GM19239 (cell line): ENCODE measurements around the gene SATB2.

Experiments used
- DNase-seq: peaks from one replicate; pipeline ENCODE4 v3.0.0; 2011; ENCODE audit warnings: low spot score; ENCODE audit not compliant: insufficient read length
- FAIRE-seq: peaks from 2 replicates; lab custom pipeline; 2011; peaks lifted over from hg19 to GRCh38; lab: Jason Lieb, UNC

The SATB2 gene

GRCh38 chr2:199336546-199336945 lies 121.2 kb downstream of the SATB2 start:
- no peak for FAIRE-seq
- no peak for DNase-seq

GRCh38 chr2:199335502-199335901 lies 122.2 kb downstream of the SATB2 start:
- FAIRE-seq (no peak), DNase-seq (no peak)

DNA sequence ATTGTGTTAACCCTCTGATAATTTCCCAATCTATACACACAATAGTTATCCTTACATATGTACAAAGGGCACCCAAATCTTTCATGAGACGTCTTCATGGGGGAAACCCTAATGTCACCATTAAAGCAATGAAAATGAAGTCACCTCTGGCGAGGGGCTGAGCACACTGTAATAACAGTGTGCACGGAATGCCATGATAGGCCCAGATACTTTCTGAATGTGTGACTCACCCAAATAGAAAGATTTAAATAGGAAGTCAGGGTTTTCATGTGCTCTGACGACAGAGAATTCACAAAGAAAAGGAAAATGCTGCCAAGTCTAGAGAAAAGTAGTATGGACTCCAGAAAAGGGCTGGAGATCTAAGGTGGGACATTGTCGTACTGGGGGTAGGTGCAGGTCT lies 128.3 kb downstream of the SATB2 start:
- DNase-seq: no peak
- FAIRE-seq: no peak

- no peak for FAIRE-seq
These were observed 128.7 kb downstream of the SATB2 start for GRCh38 chr2:199329031-199329430.

DNA sequence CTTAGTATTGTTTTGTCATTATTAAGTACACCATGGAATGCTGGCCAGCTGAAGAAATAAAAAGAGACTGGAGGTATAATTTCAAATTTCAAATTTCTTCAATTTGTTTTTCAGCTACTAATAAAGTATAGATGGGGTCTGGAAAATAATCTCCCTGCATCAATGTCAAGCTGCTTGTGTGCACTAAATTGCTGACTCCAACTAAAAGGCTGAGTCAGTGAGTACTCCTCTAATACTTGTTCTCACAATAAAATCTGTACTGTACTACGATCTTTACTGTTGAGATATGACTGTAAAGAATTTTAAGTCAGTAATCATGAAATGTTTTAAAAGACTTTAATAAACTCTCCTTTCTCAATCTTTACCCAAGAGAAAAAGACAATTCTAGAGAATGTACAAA lies 131.9 kb downstream of the SATB2 start:
- FAIRE-seq (no peak), DNase-seq (no peak)

More at GRCh38 chr2:199329031-199329430, 128.7 kb downstream of the SATB2 start:
- DNase-seq: no peak

DNA sequence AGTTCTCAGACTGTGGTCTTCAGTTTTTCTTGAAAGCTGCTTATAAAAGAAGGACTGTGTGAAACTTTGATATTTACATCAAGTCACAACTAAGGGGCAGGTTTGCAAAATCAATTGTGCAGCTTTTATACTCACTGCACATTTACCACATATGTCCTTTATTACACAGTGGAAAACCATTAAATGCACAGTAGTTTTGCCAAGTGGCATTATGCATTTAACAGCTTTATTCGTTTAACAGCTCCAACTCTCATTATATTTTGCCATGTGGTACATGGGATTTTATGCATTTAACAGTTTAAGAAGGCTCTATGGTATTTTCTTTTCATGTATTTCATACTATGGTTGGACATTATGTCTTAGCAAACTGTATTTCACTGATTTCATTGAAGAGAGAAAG lies 135.6 kb downstream of the SATB2 start:
- FAIRE-seq: no peak
- no peak for DNase-seq

DNA sequence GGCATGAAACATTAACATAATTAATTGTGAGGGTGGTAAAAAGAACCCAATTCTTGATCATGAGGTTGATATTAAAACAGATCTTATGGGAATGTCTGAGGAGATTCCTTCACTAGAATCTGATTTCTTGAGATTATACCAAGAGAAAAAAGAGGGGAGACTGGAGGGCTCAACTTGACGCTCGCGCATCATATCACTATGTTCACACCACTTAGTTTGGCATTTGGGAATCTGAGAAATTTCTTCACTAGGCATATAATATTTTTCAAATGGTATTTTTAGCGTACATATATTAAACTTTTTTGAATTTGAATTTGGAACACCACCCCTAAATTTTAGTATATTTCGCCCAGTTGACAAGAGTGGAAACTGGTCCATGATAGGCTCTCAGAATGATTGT lies 140.1 kb downstream of the SATB2 start:
- FAIRE-seq (no peak), DNase-seq (no peak)

DNA sequence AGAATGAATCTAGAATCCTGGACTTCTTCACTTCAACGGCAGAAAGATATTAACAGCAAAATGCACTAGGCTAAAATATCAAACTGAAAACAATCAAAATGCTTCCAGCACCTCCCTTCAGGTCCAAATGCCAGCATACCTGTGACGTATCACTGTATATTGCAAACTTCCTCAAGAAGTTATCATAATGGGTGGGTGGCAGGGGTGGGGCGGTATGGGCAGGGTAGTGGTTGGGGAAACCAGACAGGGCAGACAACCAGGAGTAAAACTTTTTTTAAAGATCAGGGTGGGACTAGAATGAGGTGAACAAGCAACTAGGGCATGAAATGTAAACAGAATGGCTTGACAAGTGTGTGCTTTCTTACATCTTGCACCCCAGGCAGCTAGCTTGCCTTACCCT lies 140.9 kb downstream of the SATB2 start:
- DNase-seq (no peak), FAIRE-seq (no peak)

GRCh38 chr2:199315299-199316179 lies 142.2 kb downstream of the SATB2 start:
- no peak for DNase-seq
- FAIRE-seq: no peak

- DNase-seq: no peak
- no peak for FAIRE-seq
These were observed 144.8 kb downstream of the SATB2 start for GRCh38 chr2:199312931-199313330.

- DNase-seq (no peak), FAIRE-seq (no peak)
These were observed 146.8 kb downstream of the SATB2 start for GRCh38 chr2:199310771-199311585.

- DNase-seq (no peak), FAIRE-seq (no peak)
These were observed 147.8 kb downstream of the SATB2 start for GRCh38 chr2:199309973-199310372.

DNA sequence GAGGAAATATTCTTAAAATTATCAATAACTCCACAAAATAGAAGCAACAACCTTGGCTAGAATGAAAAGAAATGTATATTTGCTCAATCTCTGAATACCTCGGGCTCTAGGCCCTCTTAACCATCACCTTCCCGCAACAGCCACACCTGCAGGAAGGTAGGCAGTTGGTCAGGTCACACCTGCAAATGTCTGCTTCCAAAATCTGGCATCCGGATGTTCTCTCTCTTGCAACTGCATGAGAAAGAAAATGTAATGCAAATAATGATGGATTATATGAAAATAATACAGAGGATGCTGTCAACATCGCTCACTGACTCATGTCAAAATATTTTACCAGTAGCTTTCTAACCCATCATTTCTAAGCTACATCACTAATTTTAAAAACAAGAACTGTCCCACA lies 148.3 kb downstream of the SATB2 start:
- DNase-seq (no peak), FAIRE-seq (no peak)

DNA sequence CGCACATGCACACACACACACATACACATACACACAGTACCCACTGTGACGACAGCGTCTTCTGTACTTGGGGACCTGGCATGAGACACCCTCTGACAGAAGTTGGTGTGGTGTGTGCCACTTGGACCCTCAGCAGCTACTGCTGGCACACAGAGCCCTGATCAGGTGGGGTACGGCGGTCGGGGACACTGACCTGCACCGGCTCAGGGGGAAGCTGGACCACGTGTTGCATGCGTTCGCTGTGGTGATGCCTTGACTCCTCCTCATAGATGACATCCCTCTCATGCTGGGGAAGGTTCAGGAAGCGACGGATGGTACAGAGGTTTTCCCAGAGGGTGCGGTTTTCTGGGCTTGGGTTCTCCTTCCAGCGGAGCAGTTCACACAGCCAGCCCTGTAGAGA lies 149.2 kb downstream of the SATB2 start:
- FAIRE-seq (no peak), DNase-seq (no peak)

DNA sequence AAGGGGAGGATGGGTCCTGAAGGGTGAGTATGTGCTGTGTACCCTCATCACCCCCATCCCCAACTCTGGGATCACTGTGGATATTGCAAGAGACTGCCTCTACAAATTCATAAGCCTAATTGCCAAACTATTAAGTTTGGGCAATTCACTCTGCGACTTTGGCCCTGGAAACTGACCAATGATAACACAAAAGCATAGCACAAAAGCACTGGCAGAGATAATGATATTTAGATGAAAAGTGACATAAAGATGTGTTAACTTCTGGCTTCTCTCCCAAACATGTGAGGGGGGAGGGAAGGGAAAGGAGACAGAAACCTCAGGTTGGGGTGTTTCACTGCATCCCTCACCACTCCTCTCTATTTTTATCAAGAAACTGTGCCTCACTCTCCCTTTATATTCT lies 150.3 kb downstream of the SATB2 start:
- no peak for FAIRE-seq
- DNase-seq: no peak

GRCh38 chr2:199306116-199306515 lies 151.6 kb downstream of the SATB2 start:
- FAIRE-seq: no peak
- no peak for DNase-seq

DNA sequence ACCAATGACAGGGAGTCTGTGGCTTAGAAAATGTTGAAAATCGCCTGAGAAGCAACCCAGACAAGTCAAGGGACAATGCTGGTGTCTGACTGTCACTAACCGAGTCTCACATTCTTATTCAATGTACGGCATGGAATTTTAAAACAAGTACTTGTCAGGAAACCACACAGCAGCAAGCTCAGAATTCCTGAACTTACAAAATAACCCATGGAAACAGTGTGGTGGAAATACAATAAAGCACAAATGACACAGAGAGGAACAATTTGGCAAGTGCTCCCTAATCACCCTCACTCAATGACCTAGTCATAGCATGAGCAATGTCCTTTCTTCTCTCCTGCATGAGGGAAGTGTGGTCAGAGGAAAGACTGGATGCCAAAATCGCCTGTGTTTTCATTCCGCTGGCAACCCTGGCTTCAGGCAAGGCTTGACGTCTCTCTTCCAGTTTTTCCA lies 154.0 kb downstream of the SATB2 start:
- DNase-seq (no peak), FAIRE-seq (no peak)

- DNase-seq (no peak), FAIRE-seq (no peak)
These were observed 154.9 kb downstream of the SATB2 start for GRCh38 chr2:199302851-199303250.

DNA sequence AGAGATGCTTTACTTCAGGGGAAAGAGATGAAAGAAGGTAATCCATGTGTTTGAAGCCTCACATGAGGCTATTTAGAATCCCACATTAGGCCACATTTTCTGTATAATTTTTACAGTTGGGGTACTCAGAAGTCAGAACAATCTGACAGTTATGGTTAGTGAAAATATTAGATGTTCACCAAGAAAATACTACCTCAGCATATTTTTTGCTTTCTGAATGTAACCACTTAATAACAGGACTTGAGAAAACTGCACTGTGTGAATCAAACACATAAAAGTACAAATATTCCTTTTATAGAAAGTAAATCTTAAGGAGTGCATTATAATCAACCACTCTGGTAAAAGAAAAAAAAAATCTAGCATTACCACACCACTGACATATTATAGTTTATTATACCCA lies 169.3 kb downstream of the SATB2 start:
- no peak for FAIRE-seq
- DNase-seq: no peak

DNA sequence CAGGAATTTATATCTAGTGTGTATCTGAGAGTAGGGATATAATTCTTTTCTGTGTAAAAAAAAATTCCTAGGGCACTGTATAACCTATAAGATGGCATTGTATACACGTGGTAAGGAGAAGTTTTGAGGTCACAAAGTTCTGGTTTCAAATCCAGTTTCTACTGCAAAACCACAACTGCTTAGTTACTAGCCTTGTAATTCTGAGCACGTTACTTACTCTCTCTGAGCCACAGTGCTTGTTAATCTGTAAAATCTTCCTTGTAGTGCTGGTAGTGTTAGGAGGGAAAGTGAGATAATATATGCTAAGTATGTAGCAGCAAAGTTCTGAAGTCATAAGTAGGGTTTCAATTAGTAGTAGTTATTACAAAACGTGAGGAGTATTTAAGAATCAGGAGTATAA lies 175.4 kb downstream of the SATB2 start:
- no peak for FAIRE-seq
- no peak for DNase-seq

DNA sequence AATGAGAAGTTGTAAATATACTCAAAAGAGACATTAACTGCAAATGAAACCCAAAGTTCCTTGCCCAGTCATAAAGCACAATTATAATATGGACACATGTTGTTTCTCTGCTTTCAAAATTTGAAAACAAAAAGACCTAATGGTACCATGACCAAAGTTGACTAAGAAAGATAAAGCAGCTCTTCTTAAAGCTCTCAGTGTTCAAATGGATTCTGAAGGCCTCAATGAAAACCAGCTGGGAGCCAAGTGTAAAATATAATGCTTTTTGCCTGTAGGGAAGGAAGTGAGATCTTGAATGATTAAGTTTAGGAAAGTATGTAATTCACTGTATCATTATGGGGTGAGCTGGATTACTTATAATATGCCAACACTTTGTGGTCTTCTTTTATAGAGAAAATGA lies 178.6 kb downstream of the SATB2 start:
- DNase-seq: no peak
- no peak for FAIRE-seq
